Activated CD4-positive, alpha-beta T cell treated with anti-CD3 and anti-CD28 coated beads, Interleukin-2, amount 50 U/mL, for 16 hours (primary cell): ENCODE results near the gene FSIP1.

Source experiments
- DNase-seq: peaks from one replicate; pipeline ENCODE4 v3.0.0-alpha.2; 2020

FSIP1 gene

DNA sequence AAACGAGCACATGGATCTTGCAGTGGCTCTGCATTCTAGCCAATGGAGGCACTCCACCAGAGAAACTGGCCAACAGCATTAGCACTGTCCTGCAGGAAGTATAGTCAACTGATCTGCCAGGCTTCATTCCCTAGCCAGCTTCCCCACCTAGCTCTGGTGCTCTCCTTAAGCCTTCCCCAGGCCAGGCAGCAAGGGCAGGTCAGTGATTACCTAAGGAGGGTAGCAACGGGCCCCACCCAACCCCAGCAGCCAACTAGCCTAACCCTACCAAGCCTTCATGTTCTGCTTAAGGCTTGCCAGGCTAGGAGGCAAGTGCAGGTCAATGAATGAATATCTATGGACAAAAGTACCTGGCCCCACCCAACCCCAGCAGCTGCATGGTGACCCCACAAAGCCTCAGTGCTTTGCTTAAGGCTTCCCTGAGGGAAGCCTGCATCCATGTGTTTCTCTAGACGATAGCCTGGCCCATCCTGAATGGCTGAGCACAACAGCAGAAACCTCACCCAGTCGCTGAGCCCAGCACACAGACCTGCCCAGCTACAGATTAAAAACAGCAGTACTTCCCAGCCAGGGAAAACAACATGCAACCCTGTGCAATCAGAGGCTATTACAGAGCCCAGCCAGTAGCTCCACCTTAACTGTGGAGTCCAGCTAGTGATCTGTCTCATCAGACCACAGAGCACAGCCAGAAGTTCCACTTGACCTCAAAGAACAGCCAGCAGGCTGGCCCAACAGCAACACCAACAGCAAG, 173.3 kb downstream of the FSIP1 start:
- no peak for DNase-seq

DNA sequence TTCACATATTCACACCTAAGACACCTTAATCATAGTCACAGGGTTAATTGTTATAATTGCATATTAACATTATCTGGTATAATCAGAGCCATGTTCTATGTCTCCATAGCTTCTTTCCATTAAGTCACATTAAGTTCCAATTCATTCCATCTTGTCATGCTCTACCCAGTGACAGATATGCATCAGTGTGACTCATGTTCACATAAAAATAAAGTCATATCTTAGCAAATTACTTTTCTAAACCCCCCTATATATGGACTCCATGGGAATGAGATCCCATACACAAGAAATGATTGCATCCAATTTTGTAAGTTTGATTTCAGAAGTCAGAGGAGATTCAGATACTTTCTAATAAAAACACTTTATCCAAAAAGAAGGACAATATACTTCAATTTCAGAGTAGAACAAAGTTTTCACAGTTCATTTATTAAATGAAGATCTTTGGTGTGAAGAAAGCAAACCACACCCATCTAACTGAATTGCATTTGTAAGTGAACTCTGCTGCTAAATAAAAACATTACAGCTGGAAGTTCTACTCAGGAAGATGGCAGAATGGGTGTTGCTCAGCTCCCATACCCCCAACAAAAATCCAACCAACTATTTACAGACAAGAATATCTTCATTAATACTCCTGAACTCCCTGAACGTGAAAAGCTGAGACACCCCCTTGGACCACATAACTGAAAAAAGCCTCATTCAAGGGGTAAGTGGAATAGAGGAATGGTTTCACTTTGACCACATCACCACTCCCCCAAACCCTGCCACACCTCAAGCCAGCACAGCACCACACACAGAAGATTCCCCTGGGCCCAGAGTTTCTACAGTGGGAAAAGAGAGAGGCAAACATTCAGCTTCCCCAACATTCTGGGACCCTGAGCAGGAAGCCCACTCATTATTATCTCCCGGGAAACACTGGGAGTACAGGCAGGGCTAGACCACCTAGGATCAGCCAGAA, 174.2 kb downstream of the FSIP1 start:
- DNase-seq: no peak

DNA sequence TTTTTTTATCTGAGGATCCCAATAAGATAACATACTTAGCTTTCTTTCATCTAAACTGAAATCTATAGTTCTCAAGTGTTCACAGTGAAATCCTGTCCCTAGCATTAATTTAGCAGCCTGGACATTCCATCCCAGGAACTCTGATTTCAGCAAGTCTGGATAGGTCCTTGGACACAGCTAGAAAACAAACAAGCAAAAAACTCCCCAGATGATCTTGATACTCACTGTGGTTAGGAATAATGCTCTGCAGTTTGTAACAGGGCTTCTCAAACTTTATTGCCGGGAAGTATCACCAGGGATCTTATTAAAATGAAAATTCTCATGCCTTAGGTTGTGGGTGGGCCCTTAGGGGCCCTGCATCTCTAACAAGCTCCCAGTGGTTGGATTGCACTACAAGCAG, 177.5 kb downstream of the FSIP1 start:
- no peak for DNase-seq

DNA sequence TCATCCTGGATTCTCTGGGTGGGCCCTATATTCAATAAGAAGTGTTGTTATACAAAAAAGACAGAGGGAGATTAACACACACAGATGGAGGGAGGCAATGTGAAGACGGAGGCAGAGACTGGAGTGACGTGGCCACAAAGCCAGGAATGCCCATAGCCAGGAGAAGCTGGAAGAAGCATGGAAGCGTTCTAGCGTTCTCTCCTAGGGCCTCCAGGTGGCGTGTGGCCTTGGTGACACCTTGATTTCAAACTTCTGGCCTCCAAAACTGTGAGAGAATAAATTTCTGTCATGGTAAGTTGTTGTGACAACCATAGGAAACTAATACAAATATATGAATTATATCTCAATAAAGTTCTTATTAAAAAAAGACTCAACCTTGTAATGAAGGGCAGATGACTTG, 180.5 kb downstream of the FSIP1 start:
- no peak for DNase-seq

DNA sequence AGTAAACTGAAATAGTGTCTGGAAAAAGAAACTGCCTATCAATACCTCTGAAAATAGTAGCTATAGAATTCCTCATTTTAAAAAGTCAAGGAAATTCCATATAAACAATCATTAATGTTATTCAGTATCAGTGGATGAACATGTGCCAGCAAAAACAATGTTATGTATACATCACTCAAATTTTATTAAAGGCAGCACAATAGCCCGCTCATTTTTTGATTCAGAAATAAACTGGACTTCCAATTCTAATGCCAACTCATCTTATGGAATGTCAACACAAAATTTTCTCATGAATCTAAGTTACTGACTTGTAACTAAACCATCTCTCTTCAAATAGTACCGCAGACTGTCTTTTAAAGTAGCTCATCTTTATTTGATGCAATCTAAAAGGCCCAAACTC, 182.8 kb downstream of the FSIP1 start:
- DNase-seq: no peak

DNA sequence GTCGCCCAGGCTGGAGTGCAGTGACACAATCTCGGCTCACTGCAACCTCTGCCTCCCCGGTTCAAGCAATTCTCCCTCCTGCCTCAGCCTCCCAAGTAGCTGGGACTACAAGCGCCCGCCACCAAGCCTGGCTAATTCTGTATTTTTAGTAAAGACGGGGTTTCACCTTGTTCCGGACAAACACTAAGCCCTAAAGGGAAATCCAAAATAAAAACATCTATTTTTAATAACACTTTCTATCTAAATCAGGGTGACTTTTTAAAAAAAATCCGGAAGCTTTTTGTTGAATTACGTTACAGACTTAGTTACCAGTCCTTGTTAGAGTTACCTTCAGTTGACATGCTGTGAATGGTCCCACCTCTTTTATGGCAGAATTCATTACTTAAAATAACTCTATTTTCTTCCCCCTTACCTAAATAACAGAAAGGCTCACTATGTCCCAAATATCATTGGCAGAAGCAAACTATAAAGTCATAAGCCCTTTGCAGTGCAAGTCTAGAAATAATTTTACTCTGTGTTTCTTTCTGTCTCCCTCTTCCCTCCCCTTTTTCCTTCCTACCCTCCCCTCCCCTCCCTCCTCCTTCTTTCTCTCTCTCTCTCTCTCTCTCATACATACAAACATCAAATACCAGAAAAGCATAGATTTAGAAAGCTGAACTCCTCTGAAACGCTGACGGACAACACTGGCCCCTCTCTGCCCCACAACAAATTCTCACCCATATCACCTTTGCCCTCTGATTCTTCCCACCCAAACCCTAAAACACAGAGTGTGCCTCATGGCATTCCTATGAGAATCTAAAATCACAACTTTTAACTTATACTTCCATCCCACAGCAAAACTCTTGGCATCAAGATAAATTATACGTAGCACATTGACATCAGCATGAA, 183.4 kb downstream of the FSIP1 start:
- no peak for DNase-seq

DNA sequence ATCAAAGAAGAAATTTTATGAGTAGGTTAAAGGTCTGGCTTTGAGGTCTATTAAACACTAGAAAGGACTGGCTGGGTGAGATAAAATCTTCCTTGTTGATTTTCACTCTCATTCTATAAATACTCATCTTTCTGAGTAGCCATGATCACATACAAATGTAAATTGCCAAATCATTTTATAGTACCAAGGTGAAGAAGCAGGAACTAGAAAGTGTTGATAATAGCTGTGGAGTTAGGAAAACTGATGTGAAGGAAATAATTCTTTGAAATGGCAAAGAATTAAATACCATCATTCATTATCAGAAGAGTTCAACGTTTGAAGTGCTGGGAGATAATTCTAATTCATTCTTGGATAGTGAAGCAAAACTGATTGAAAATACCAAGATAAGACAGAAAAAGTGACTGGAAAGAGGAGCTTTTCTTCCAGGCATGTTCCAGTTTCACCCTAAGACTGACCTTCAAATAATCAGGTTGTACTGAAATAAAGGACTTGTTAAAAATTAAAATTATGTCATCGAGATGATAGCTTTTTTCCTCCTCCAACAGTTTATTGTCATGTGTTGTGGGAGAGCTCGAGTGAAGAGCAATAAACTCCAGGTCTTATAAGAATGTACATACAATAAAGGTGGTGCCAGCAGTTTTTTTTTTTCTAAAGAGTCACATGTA, 184.3 kb downstream of the FSIP1 start:
- DNase-seq: no peak

DNA sequence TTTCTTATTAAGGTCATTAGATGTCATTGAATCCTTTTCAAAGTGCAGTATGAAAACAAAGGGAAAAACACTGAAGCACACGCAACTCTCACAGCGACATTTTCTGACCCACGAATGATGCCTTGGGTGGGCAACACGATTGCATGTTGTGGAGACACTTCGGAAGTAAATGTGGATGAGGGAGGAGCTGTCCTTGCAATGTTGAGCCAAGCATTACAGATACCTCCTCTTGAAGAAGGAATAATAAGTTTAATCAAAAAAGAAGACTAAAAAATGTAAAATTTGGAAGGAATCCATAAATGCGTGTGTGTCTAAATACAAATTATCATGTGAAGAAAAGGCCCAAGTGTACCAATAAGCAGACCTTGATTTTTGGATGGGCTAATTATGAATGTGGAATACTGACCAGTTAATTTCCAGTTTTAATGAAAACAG, 184.9 kb downstream of the FSIP1 start:
- no peak for DNase-seq

DNA sequence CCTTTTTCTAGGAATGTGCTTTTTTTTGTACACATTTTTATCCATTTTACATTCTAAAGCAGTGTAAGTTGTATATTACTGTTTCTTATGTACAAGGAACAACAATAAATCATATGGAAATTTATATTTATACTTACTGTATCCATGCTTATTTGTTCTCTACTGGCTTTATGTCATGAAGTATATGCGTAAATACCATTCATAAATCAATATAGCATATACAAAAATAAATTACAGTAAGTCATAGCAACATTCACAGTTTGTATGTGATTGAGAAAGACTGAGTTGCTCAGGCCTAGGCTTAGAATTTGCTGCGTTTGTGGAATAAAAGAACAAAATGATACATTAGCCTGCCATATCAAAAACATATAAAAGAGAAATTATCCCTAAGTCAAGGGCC, 185.3 kb downstream of the FSIP1 start:
- no peak for DNase-seq

DNA sequence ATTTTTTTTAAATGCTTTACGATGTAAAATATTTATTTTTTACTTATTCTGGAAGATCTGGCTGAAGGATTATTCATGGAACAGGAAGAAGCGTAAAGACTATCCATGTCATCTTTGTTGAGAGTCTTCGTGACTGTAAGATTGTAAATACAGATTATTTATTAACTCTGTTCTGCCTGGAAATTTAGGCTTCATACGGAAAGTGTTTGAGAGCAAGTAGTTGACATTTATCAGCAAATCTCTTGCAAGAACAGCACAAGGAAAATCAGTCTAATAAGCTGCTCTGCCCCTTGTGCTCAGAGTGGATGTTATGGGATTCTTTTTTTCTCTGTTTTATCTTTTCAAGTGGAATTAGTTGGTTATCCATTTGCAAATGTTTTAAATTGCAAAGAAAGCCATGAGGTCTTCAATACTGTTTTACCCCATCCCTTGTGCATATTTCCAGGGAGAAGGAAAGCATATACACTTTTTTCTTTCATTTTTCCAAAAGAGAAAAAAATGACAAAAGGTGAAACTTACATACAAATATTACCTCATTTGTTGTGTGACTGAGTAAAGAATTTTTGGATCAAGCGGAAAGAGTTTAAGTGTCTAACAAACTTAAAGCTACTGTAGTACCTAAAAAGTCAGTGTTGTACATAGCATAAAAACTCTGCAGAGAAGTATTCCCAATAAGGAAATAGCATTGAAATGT, 186.1 kb downstream of the FSIP1 start:
- no peak for DNase-seq

DNA sequence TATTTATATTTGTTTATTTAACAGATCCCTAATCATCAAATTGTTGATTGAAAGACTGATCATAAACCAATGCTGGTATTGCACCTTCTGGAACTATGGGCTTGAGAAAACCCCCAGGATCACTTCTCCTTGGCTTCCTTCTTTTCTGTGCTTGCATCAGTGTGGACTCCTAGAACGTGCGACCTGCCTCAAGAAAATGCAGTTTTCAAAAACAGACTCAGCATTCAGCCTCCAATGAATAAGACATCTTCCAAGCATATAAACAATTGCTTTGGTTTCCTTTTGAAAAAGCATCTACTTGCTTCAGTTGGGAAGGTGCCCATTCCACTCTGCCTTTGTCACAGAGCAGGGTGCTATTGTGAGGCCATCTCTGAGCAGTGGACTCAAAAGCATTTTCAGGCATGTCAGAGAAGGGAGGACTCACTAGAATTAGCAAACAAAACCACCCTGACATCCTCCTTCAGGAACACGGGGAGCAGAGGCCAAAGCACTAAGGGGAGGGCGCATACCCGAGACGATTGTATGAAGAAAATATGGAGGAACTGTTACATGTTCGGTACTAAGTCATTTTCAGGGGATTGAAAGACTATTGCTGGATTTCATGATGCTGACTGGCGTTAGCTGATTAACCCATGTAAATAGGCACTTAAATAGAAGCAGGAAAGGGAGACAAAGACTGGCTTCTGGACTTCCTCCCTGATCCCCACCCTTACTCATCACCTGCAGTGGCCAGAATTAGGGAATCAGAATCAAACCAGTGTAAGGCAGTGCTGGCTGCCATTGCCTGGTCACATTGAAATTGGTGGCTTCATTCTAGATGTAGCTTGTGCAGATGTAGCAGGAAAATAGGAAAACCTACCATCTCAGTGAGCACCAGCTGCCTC, 187.1 kb downstream of the FSIP1 start:
- DNase-seq: no peak

DNA sequence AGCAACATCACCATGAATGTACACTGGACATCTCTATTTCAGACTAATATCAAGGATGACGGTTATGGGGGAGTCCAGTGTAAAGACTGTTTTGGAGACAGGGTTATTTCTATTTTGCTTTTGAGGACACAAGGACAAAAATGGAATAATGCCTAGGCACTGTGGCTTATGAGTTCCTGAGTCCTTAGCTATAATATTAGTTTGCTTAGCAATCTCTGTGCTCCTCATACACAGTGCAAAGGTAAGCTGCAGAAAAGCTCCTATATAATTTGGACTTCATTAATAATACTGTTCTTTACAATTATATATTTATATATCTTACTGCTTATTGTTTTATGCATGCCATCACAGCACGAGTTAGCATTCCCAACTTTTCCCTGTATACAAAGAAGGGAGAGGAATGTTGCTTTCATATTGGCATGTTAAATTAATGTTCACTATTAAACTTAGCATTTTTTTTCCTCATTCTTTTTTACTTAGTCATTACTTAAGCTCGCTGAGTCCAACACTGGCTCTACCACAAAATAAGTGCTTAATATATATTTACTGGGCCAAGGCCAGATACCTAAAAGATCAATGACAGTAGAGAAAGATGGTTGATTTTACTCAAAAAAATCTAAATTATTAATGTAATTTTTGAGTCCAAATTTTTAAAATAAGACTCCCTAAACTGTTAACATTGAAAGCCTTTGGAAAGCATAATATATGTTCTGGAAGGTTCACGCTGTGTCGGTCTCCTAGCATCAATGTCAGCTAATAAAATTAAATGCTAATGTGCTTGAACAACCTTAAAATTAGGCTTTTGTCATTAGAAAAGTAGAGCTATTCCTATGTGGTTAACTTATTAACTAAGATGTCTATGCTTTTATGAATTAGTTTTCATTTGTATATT, 187.9 kb downstream of the FSIP1 start:
- DNase-seq: no peak

DNA sequence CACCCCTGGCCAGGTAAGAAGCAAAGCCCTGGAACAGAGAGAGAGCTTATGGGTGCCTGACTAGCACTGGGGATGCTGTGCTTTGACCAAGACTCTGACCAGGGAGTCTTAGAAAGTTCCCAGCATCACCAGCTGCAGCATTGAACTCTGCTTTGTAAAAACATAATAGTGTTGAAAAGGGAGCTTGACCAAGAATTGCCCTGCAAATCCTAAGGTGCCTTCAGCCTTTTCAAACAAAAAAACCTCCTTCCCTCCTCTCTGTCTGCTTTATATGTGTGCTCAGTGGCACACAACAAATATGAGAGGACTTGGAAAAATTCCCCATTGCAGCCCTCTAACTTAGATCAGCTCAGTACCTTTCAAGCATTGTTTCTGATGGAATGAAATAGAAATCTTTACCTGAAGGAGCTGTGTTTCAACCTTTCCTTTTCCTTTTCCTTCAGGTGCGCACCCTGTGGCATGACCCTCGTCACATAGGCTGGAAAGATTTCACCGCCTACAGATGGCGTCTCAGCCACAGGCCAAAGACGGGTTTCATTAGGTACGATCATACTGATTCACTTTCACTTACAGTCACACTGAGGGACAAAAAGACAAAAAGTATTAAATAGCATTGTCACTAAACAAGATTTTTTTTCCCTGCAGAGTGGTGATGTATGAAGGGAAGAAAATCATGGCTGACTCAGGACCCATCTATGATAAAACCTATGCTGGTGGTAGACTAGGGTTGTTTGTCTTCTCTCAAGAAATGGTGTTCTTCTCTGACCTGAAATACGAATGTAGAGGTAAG, 188.8 kb downstream of the FSIP1 start:
- DNase-seq: peak; percentile 36

DNA sequence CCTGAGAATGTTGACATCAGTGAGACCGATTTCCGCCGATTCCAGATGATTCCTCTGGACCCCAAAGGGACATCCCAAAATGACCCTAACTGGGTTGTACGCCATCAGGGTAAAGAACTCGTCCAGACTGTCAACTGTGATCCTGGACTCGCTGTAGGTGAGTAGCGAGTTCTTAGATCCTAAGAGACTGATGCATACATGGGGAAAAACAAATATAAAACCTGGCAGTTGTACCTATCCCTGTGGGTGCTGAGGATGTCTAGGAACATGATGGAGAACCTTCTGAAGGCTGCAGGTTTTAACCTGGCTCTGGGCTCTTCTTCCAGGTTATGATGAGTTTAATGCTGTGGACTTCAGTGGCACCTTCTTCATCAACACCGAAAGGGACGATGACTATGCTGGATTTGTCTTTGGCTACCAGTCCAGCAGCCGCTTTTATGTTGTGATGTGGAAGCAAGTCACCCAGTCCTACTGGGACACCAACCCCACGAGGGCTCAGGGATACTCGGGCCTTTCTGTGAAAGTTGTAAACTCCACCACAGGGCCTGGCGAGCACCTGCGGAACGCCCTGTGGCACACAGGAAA, 189.5 kb downstream of the FSIP1 start:
- no peak for DNase-seq

DNA sequence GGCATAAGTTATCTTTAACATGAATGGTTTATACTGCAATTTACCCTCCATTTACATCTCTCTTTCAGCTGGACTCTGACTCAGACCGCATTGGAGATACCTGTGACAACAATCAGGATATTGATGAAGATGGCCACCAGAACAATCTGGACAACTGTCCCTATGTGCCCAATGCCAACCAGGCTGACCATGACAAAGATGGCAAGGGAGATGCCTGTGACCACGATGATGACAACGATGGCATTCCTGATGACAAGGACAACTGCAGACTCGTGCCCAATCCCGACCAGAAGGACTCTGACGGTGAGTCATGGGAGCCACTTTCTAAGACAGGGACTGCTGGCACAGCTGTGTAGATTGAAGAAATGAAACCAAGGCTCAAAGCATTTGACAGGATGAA, 190.1 kb downstream of the FSIP1 start:
- DNase-seq: no peak

DNA sequence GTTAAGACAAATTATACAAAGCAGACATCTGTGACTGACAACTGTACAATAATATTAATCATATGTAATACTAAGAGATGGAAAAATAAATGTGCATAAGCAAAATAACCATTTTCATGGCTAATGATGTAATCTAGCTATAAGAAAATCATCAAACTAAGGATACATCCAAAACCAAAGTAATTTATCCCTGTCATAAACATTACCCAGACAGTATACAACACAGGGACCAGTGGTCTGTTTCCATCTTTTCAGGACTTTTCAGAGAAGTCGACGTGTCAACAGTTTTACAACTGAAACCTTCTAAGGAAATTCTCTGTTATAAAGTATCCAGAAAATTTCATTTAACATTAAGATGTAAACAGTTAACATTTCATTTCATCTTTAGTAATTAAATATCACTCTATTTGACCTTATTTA, 190.7 kb downstream of the FSIP1 start:
- DNase-seq: no peak

DNA sequence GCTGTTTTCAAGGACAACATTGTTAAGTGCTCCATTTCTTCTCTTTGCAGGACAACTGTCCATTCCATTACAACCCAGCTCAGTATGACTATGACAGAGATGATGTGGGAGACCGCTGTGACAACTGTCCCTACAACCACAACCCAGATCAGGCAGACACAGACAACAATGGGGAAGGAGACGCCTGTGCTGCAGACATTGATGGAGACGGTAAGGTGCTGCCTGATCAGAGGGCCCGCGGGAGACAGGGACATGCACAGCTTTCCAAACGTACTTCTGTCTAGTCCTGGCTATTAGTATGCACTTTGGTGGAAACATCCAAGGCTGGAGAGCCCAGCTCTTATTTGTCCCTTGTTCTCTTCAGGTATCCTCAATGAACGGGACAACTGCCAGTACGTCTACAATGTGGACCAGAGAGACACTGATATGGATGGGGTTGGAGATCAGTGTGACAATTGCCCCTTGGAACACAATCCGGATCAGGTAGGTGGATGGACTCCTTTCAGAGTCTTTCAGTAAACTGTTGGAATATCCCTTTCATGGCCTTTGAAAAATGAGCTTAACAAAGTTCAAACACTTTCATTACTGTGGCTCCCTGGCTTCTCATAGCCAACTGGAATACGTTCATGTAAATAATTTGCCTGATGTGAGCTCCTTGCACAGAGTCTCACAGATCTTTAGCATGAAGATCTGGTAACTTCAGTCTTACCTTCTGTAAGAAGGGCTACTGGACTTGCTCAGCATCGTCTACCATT, 191.3 kb downstream of the FSIP1 start:
- no peak for DNase-seq
